Ovary (tissue), 9 donors: ENCODE measurements around the gene MSX2. TPM values are rescaled to one million over a fixed set of nuclear protein-coding genes. Genes with fewer than 3 reads are reported as not detected.

ENCODE experiments used
- DNase-seq, 5 donors: peaks; one replicate each; pipeline ENCODE4 v3.0.0-alpha.2; 2019 to 2020
- H3K27ac ChIP-seq, 2 donors: fragments of 200-600 bp; one replicate each; pipeline versions ENCODE4 v1.5.1 to v1.8.0; 2019 to 2022
- H3K27me3 ChIP-seq: fragments of 200-600 bp; one replicate; pipeline ENCODE4 v1.8.0; 2022
- H3K36me3 ChIP-seq: fragments of 200-600 bp; sonication (generic); one replicate; pipeline ENCODE4 v1.5.1; 2019
- H3K4me1 ChIP-seq: one replicate; pipeline ENCODE4 v1.8.1; 2013; ENCODE audit warnings: mild to moderate bottlenecking, moderate library complexity; ENCODE audit not compliant: insufficient read depth
- H3K4me3 ChIP-seq: fragments of 200-600 bp; sonication (generic); one replicate; pipeline ENCODE4 v1.5.1; 2017
- H3K9me3 ChIP-seq, 2 donors: fragments of 200-600 bp in 1 of 2; sonication (generic) in 1 of 2; one replicate each; pipeline versions ENCODE4 v1.5.1 to v1.8.1; 2013 to 2019; ENCODE audit warnings: mild to moderate bottlenecking in 1 of 2, moderate library complexity in 1 of 2
- CTCF ChIP-seq, 3 donors: fragments of 450-650 bp in 2 of 3; fragments of 200-600 bp in 1 of 3; IDR thresholded peaks; one replicate each; pipeline versions ENCODE4 v1.5.1 to v1.8.0; 2016 to 2022; ENCODE audit warnings: antibody characterized with exemption in 3 of 3, mild to moderate bottlenecking in 1 of 3
- EP300 ChIP-seq: sonication (generic); formaldehyde crosslinking; IDR thresholded peaks from one replicate; pipeline ENCODE4 v1.6.1; 2017; ENCODE audit warnings: antibody characterized with exemption
- POLR2A ChIP-seq: fragments of 450-650 bp; IDR thresholded peaks from one replicate; pipeline ENCODE4 v1.6.1; 2017; ENCODE audit warnings: antibody characterized with exemption, mild to moderate bottlenecking, moderate library complexity
- WGBS, 3 donors: extraction: QIAGEN DNeasy Blood & Tissue Kit in 1 of 3; methylation state at CpG; one replicate each; pipeline versions ENCODE4 v1.1.5 to v1.1.7; 2013 to 2017; 5-methylcytosine and 5-hydroxymethylcytosine counted together
- intact Hi-C, 4 donors: fragments of 100-400 bp; cut with DNase I; formaldehyde crosslinking; loops; one replicate each; pipeline versions ENCODE4 v1.11.0 to v1.15.1; 2022 to 2023
- polyA plus RNA-seq, 2 donors: library from polyadenylated mRNA; stranded (reverse); fragments of 200-250 nt in 1 of 2; fragments of 350-450 nt in 1 of 2; fragmentation: Illumina TruSeq in 1 of 2; extraction: RNeasy Lipid Tissue Mini Kit (QIAGEN cat#74804) in 1 of 2; gene quantifications; one replicate each; pipeline ENCODE4 v1.2.3, GENCODE V29; 2013 to 2014
- total RNA-seq, 7 donors: library from RNA; depleted of rRNA in 2 of 7; stranded (reverse); fragments of >200 nt in 2 of 7; fragmentation: NEBNext Ultra II Directional in 3 of 7; extraction: Animal tissue kit (Norgen Biotek cat#: 25700) in 3 of 7; gene quantifications; one replicate each; pipeline versions ENCODE4 v1.1.0 to v1.2.4, GENCODE V29; 2016 to 2023
- donor health status: DM: no; HTN: no; CAD: no; lungs with moderate emphysema.
- donor health status: DM: no; HTN: no; CAD: no.
- donor health status: Bipolar disorder and iron deficiency.
- donor health status: DM: yes; HTN: yes; CAD: no.
- donor health status: DM: no; HTN: no; CAD: no.
- donor health status: DM: yes; HTN: yes; CAD: no.

The MSX2 gene
- total and polyA plus RNA-seq, 9 donors = 0.24 to 0.83 (median 0.47) TPM; not detected in 3

GRCh38 chr5:174708476-174709207, 15.7 kb upstream of the MSX2 start:
- WGBS, 3 donors = 25 to 27% (median 27%) methylated on average over 20 of the region's 20 CpGs
- no peaks in the 10 kb centered on the region for H3K9me3 ChIP-seq
- no peaks in the 10 kb centered on the region for H3K27me3 ChIP-seq

GRCh38 chr5:174714751-174715150, 9.6 kb upstream of the MSX2 start:
- H3K36me3 ChIP-seq = no peaks in the 10 kb centered on the region
- TF ChIP-seq EP300 (no peak), POLR2A (no peak), CTCF (IDR thresholded peaks at IDR 0.05) (no peak)
- no peaks in the 10 kb centered on the region for H3K4me1 ChIP-seq
- H3K9me3 ChIP-seq = no peaks in the 10 kb centered on the region
- no peak overlapping the region for H3K27ac ChIP-seq
- DNase-seq = no peak
- H3K27me3 ChIP-seq = no peaks in the 10 kb centered on the region
- H3K4me3 ChIP-seq = no peak overlapping the region
- intact Hi-C loops = no loop called here

More at GRCh38 chr5:174708476-174709207, 15.7 kb upstream of the MSX2 start:
- intact Hi-C loops = no loop called here
- Histone ChIP-seq H3K36me3 (no peaks in the 10 kb centered on the region), H3K4me1 (no peaks in the 10 kb centered on the region), H3K27ac (no peak overlapping the region), H3K4me3 (no peak overlapping the region)
- TF ChIP-seq CTCF (IDR thresholded peaks at IDR 0.05) (no peak), EP300 (no peak), POLR2A (no peak)
- DNase-seq = no peak

- TF ChIP-seq EP300 (no peak), CTCF (IDR thresholded peaks at IDR 0.05) (no peak), POLR2A (no peak)
- no peaks in the 10 kb centered on the region for H3K27me3 ChIP-seq
- H3K4me1 ChIP-seq = no peaks in the 10 kb centered on the region
- WGBS, 3 donors = 67 to 73% (median 68%) methylated on average over 3 of the region's 3 CpGs
- DNase-seq = no peak
- intact Hi-C loops = no loop called here
- H3K27ac ChIP-seq = no peak overlapping the region
- H3K4me3 ChIP-seq = no peak overlapping the region
- no peaks in the 10 kb centered on the region for H3K36me3 ChIP-seq
- no peaks in the 10 kb centered on the region for H3K9me3 ChIP-seq
Observed at GRCh38 chr5:174715804-174716203, 8.6 kb upstream of the MSX2 start.

- TF ChIP-seq POLR2A (no peak), CTCF (IDR thresholded peaks at IDR 0.05) (no peak), EP300 (no peak)
- H3K4me1 ChIP-seq = no peaks in the 10 kb centered on the region
- H3K4me3 ChIP-seq = no peak overlapping the region
- 16 to 21% (median 17%) methylated on average over 5 of the region's 5 CpGs for WGBS, 3 donors
- no peaks in the 10 kb centered on the region for H3K27me3 ChIP-seq
- intact Hi-C loops = no loop called here
- no peaks in the 10 kb centered on the region for H3K36me3 ChIP-seq
- no peak overlapping the region for H3K27ac ChIP-seq
- H3K9me3 ChIP-seq = no peaks in the 10 kb centered on the region
- no peak for DNase-seq
Observed at GRCh38 chr5:174717826-174718455, 6.4 kb upstream of the MSX2 start.
